GM18507 (cell line): ENCODE measurements around the gene USP50.
"Not testable (repeated sequence)": the region's sequence is repeated elsewhere in the genome, so short reads cannot be mapped to it uniquely, and the experiment has no call there.

Source experiments
- DNase-seq: peaks from one replicate; pipeline ENCODE4 v3.0.0; 2011; ENCODE audit warnings: low read depth; ENCODE audit not compliant: insufficient read length; ENCODE audit errors: extremely low spot score
- FAIRE-seq: peaks from 2 replicates; lab custom pipeline; 2011; peaks lifted over from hg19 to GRCh38; lab: Jason Lieb, UNC

The USP50 gene

GRCh38 chr15:50546566-50546965 lies at the start of gene USP50:
USP50 (minus strand) TSS chr15:50546666; CDS start chr15:50546525, 141 bp downstream.
- no peak for DNase-seq
- no peak for FAIRE-seq

DNA sequence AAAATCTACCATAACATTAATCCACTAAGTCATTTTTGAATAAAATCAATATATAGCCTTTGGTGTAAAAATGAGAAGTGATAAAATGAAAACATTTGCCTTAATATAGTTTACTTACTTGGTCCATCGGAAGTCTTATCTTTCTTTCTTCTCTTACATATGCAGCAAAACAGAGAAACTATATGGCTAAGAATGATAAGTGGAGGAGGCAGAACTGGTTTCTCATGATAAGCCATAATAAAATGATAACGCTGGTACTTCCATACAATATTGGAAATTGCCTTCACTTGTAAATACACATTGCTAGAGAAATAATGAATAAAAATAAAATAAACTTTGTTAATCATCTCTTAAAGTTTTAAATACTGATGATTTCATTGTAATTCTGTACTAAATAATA lies 47.8 kb upstream of the USP50 start:
- no peak for DNase-seq
- FAIRE-seq, result no peak

DNA sequence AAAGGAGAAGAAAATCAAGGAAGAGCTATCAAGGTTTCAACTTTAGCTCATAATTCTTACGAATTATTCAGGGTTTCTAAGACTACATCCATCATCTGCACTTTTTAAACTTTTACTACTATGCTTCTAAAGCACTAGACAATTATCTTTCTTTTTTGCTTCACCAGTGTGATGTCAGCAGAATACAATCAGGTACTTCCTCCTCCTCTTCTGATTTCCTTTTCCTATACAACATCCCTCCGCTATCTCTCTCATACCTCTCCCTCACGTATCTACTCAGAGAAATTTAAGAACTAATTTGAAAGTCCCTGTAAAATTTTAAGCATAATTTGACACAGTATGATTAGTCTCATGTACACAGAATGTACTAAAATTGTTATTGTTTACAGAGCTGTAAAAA lies 47.3 kb upstream of the USP50 start:
- no peak for DNase-seq
- FAIRE-seq, result no peak

DNA sequence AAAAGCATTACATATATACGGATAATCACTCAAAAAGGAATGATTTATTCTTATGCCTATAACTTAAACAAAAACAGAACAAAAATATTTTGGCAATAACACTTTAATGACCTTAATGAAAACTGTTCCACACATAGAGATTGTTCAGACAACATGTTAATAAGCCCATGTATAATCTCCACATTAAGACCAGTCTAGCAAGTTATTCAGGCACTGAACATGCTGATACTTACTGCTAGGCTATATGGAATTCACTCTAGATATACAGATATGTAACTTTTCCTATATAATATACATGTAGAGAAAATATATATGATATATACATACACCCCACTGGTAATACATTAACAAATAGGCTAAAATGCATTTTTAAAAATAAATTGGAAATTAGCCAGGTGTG lies 43.8 kb upstream of the USP50 start:
- DNase-seq (no peak), FAIRE-seq (no peak)

DNA sequence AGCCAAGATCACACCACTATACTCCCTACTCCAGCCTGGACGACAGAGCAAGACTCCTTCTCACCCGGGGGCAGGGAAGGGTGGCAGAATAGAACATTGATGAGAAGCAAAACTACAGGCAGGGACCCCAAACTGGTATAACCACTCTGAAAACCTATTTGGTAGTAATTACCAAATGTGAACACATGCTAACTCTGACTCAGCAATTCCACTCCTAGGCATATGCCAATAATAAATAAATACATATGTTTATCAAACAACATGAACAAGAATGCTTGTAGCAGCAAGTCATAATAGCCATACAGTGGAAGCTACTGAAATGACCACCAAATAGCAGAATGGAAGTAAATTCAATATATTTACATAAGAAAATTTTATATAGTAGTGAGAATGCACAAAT lies 31.0 kb upstream of the USP50 start:
- no peak for DNase-seq
- no peak for FAIRE-seq

DNA sequence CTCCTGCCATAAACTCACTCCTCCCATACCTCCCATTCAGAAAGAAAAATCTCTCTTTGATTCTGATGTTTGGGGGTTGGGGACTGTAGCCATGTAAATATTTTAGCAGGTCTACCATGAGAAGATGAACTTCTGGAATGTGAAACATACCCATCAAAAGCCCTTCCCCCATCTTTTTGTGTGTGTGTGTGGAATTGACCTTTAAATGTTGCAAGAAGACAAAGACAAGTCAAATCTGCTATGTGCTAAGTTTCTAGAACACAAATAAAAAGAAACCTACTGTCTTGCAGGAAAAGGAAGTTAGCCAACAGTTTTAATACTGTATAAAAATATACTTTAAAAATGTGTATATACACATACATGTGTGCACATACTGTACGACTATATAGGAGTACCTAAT lies 29.7 kb upstream of the USP50 start:
- DNase-seq, result no peak
- no peak for FAIRE-seq

- FAIRE-seq, DNase-seq: not testable (repeated sequence)
These were observed 27.4 kb upstream of the USP50 start for GRCh38 chr15:50573842-50574241.

GRCh38 chr15:50563756-50564155 lies 17.3 kb upstream of the USP50 start:
- DNase-seq (no peak), FAIRE-seq (no peak)

DNA sequence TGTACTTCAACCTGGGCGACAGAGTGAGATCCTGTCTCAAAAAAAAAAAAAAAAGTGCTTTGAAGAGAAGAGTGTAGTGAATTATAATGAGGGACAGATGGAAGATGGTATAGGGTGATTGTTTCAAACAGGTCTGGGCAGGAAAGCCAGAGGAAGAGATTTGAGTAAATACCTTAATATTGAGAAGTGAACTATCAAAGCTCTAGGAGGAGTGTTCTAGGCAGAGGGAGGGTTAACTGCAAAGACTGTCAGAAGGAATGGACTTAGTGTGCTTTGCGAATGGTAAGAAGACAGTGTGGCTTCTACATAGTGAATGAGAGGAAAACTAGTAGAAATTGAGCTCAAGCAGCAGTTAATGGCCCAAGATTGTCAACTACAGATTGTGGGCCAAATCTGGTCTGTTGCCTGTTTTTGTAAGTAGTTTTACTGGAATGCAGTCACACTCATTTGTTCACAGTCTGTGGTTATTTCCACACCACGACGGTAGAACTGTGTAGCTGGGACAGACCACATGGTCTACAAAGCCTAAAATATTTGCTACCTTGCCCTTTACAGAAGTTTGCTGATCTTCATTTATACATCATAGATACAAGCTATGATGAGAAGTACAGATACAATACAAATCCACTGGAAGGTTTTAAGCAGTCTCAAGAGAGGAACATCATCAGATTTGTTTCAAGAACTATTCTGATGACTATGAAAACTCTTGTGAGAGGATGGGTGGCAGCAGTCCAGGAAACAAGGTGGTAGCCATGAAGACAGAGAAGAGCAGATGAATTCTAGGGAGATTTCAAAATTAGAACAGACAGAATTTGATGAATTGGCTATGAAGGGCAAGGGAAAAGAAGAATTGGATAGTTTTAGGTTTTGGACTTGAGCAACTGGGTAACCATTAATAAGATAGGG lies 16.5 kb upstream of the USP50 start:
- FAIRE-seq (no peak), DNase-seq (no peak)

- FAIRE-seq (peak; percentile 60), DNase-seq (no peak)
These were observed 11.5 kb upstream of the USP50 start for GRCh38 chr15:50558012-50558411.

GRCh38 chr15:50556642-50557371 lies 10.3 kb upstream of the USP50 start:
- no peak for FAIRE-seq
- DNase-seq, result no peak

GRCh38 chr15:50552238-50552637 lies 5.8 kb upstream of the USP50 start:
- DNase-seq, result no peak
- peak; percentile 57 for FAIRE-seq

- no peak for DNase-seq
- no peak for FAIRE-seq
These were observed 2.9 kb upstream of the USP50 start for GRCh38 chr15:50549326-50549725.

- no peak for FAIRE-seq
- no peak for DNase-seq
These were observed 2.1 kb downstream of the USP50 start for GRCh38 chr15:50544368-50544767.

DNA sequence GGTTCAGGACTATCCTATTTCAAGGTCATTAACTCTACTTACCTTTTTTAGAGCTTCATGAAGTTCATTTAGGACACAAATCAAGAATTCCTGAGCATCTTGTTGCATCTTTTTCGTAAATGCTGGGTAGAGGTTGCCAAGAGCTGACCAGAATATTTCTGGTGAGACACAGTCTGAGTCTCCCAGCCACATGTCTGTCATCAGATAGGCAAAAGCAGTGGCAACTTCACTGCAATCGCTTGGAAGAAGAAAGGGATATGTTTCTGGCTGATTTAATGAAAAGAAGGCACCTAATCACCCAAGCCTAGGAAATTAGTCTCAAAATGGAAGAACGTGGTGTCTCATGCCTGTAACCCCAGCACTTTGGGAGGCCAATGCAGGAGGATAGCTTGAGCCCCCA lies 2.9 kb downstream of the USP50 start:
- DNase-seq, result no peak
- no peak for FAIRE-seq

DNA sequence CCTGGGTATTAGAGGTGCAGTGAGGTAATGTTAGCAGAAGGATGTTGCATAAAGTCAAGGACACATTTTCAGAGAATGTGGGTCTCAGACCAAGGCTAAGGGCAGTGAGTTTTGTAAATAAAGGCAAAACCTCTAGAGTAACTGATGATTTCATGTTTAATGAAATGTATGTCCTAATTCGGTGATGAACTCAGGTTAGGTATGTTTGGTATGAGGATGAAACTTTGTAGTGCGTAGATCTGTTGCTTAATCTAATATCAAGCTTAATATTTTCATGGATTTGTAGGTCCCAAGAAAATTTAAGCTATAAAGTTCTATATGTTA lies 3.6 kb downstream of the USP50 start:
- FAIRE-seq, result no peak
- no peak for DNase-seq

DNA sequence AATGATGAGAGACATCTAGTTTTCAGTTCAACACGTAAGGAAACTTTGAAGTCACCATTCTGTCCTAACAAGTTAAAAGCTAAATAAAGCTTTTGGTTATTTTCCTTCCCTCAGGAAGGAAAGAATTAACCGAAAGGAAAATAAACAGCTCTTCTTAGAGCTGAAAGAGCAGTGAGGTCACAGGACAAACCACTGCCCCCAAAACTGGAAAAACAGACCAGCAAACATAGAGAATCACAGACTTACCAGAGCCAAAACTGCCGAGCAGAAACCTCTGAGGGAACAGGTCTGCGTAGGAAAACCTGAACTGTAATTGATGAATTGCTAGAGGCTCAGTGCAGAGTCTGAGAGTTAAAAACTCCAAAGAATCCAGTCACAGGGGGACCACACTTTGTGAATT lies 14.7 kb downstream of the USP50 start:
- FAIRE-seq, result no peak
- DNase-seq, result no peak

DNA sequence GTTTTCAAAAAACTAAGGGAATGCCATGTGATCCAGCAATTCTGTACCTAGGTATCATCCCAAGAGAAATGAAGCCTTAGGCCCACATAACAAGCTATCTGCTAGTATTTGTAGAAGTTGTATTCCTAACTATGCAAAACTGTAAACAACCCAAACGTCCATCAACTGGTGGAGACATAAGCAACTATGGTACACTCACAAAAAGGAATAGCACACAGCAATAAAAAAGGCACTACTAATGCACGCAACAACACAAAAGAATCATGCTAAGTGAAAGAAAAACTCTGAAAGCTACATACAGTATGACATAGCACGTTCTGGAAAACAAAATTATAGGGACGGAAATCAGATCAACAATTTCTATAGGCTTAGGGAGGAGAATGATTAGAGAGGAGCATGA lies 15.3 kb downstream of the USP50 start:
- DNase-seq (no peak), FAIRE-seq (no peak)

DNA sequence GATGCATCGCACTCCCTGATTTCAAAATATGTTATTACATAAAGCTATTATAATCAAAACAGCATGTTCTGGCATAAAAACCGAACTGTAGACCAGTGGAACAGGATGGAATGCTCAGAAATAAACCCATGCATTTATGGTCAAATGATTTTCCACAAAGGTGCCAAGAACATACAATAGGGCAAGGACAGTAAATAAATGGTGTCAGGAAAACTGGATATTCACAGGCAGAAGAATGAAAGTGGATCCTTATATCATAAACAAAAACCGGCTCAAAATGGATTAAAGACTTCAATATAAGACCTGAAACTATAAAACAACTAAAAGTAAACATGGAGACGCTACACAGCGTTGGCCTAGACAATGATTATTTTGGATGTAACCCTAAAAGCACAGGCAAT lies 22.6 kb downstream of the USP50 start:
- FAIRE-seq, result no peak
- DNase-seq, result no peak

GRCh38 chr15:50519740-50520425 lies 26.6 kb downstream of the USP50 start:
- DNase-seq, result no peak
- no peak for FAIRE-seq
